Measurements from ENCODE around the gene KLHDC3. TPM values are rescaled to one million over a fixed set of nuclear protein-coding genes. Genes with fewer than 3 reads are reported as not detected.
A peak's percentile ranks its signal among the peaks of the same experiment; 100 is the strongest.

The KLHDC3 gene
- total RNA-seq (100 to 1,000 TPM in 3 of 4 donors, 10 to 100 TPM in 1; 97.3 to 176 (median 138) TPM), polyA plus RNA-seq (170 TPM)
- long read RNA-seq, donor 1, transcript KLHDC3-202 (11 exons, 1,909 nt) = major isoform, 332 of 375 reads
- long read RNA-seq, donor 1, partial matches to known transcripts = 36 of 375 reads
- long read RNA-seq, donor 1, other reads (novel, unspliced or antisense) = 7 of 375 reads
- long read RNA-seq, donor 2, transcript KLHDC3-202 (11 exons, 1,909 nt) = major isoform, 208 of 242 reads
- long read RNA-seq, donor 2, partial matches to known transcripts = 19 of 242 reads
- long read RNA-seq, donor 2, other reads (novel, unspliced or antisense) = 15 of 242 reads
- long read RNA-seq, donor 3, transcript KLHDC3-202 (11 exons, 1,909 nt) = major isoform, 826 of 927 reads
- long read RNA-seq, donor 3, partial matches to known transcripts = 58 of 927 reads
- long read RNA-seq, donor 3, other reads (novel, unspliced or antisense) = 40 of 927 reads
- long read RNA-seq, donor 4, transcript KLHDC3-202 (11 exons, 1,909 nt) = major isoform, 256 of 289 reads
- long read RNA-seq, donor 4, partial matches to known transcripts = 19 of 289 reads
- long read RNA-seq, donor 4, other reads (novel, unspliced or antisense) = 14 of 289 reads

- no peaks in the 10 kb centered on the region for H3K9me3 ChIP-seq (ENCODE audit: control insufficient read depth, low read length)
- peak; percentile 96 to 97 for ATAC-seq
- DNase-seq = peak; percentile 99
- peak within 1 kb of the TSS; percentile 59 for H3K27ac ChIP-seq (ENCODE audit: low read length)
- no peaks in the 10 kb centered on the region for H3K27me3 ChIP-seq (ENCODE audit: control insufficient read depth, insufficient read depth)
- H3K4me1 ChIP-seq (ENCODE audit: control insufficient read depth, insufficient read depth, low read length) = peaks cover 3% of the 10 kb centered on the region
- intact Hi-C loops (cut with DNase I) = loop anchor here in 2 of 4 donors (5.0 kb wide), 2 partner anchors 38 to 128 kb away; partner anchors contain the start of gene CUL7 (in 1 of the 2)
- H3K4me3 ChIP-seq (ENCODE audit: low read length) = peak within 1 kb of the TSS; percentile 78
- under 1% methylated on average over 51 of the region's 51 CpGs for WGBS
These were observed at the start of gene KLHDC3, which contains the start of gene MEA1 for GRCh38 chr6:43013843-43014433. Gene KLHDC3 (plus strand): TSS chr6:43014249. CDS start chr6:43017193, 2,944 bp downstream. Gene MEA1 (minus strand): TSS chr6:43013946. CDS start chr6:43013813, 133 bp downstream.

DNA sequence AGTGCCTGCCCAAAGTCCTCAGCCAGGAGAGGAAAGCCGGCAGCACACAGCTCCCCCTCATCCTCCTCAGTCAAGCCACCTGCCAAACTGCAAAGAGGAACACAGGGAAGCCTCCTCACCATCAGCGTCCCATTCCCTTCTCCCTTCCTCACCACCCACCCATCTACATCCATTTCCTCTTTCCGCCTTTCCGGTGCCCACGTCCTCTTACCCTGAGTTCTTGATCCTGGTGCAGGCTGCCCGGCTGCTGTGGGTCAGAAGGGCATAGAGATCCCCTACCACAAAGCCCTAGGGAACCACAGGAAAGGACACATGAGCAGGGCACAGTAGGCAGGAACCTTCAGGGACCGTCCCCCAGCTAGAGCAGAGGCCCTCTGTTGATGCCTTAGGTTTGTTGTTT, 47.5 kb upstream of the KLHDC3 start:
- Histone ChIP-seq H3K4me1 (ENCODE audit: control insufficient read depth, insufficient read depth, low read length) (peaks cover 4% of the 10 kb centered on the region), H3K4me3 (ENCODE audit: low read length) (no peak overlapping the region), H3K9me3 (ENCODE audit: control insufficient read depth, low read length) (no peaks in the 10 kb centered on the region), H3K27ac (ENCODE audit: low read length) (no peak overlapping the region), H3K27me3 (ENCODE audit: control insufficient read depth, insufficient read depth) (no peaks in the 10 kb centered on the region)
- DNase-seq (peak in 1 of 3 donors; percentile 13), ATAC-seq (no peak)
- intact Hi-C loops (cut with DNase I) = no loop called here
- WGBS = 80% methylated on average over 7 of the region's 7 CpGs

DNA sequence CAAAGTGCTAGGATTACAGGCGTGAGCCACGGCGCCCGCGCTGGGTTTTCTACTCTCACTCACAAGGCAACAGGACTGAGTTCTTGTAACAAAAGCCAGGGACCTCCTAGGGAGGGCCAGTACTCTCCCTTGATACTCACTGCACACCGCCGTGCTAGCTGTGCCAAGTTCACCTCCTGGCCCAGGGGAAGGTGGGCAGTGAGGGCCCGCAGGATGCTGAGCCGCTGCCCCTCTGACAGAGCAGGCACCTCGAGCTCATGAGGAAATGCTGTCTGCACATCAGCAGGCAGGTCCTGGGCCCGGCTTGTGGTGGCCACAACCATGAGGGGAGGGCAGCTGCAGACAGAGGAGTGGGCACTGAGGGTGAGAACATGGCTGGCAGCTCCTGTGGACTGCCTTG, 46.8 kb upstream of the KLHDC3 start:
- peaks cover 5% of the 10 kb centered on the region for H3K4me1 ChIP-seq (ENCODE audit: control insufficient read depth, insufficient read depth, low read length)
- no peak overlapping the region for H3K4me3 ChIP-seq (ENCODE audit: low read length)
- H3K27me3 ChIP-seq (ENCODE audit: control insufficient read depth, insufficient read depth) = no peaks in the 10 kb centered on the region
- WGBS = 92% methylated on average over 11 of the region's 11 CpGs
- ATAC-seq (no peak), DNase-seq (peak in 1 of 3 donors; percentile 20)
- intact Hi-C loops (cut with DNase I) = no loop called here
- H3K27ac ChIP-seq (ENCODE audit: low read length) = no peak overlapping the region
- no peaks in the 10 kb centered on the region for H3K9me3 ChIP-seq (ENCODE audit: control insufficient read depth, low read length)

- DNase-seq (peak in 1 of 3 donors; percentile 34), ATAC-seq (no peak)
- Histone ChIP-seq H3K27ac (ENCODE audit: low read length) (no peak overlapping the region), H3K9me3 (ENCODE audit: control insufficient read depth, low read length) (no peaks in the 10 kb centered on the region), H3K27me3 (ENCODE audit: control insufficient read depth, insufficient read depth) (no peaks in the 10 kb centered on the region), H3K4me3 (ENCODE audit: low read length) (no peak overlapping the region), H3K4me1 (ENCODE audit: control insufficient read depth, insufficient read depth, low read length) (peaks cover 5% of the 10 kb centered on the region)
- WGBS = 97% methylated on average over 12 of the region's 12 CpGs
- intact Hi-C loops (cut with DNase I) = no loop called here
These were observed 45.8 kb upstream of the KLHDC3 start for GRCh38 chr6:42968126-42968701.

DNA sequence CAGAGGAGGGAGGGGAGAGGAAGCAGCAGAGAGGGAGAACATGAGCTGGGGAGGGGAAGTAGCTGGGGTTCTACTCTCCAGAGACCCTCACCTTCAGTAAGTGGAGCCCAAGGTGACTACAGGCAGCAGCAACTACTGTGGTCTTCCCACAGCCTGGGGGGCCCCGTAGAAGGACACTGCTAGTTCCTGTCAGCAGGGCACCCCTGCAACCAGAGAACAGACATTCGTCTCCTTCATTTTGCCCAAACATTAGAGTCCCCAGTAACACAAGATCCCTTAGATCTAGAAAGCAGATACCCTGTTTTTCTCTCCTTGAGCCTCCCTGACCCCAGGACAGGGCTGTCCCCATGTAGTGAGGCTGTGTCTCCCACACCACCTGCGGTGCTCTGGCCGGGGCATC, 45.3 kb upstream of the KLHDC3 start:
- peaks cover 5% of the 10 kb centered on the region for H3K4me1 ChIP-seq (ENCODE audit: control insufficient read depth, insufficient read depth, low read length)
- H3K27me3 ChIP-seq (ENCODE audit: control insufficient read depth, insufficient read depth) = no peaks in the 10 kb centered on the region
- H3K9me3 ChIP-seq (ENCODE audit: control insufficient read depth, low read length) = no peaks in the 10 kb centered on the region
- no peak overlapping the region for H3K4me3 ChIP-seq (ENCODE audit: low read length)
- ATAC-seq (no peak), DNase-seq (no peak)
- H3K27ac ChIP-seq (ENCODE audit: low read length) = no peak overlapping the region
- intact Hi-C loops (cut with DNase I) = no loop called here
- 74% methylated on average over 4 of the region's 4 CpGs for WGBS

DNA sequence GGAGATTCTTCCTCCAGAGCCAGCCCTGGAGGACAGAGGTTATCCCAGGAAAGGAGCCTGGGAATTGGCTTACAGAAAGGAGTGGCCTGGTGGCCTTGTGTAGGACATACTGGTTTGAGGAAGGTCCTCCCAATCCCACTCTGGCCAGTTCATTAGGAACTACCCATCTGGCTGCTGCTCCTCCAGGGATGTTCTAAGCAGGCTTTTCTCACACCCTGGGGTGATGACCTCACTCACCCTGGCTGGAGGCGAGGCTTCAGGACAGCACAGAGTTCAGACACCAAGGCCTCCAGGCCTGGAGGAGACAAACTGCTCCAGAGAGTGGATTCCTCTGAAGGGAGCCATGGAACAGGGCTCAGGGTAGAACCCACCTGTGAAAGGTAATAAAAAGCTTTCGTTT, 44.6 kb upstream of the KLHDC3 start:
- H3K27me3 ChIP-seq (ENCODE audit: control insufficient read depth, insufficient read depth) = no peaks in the 10 kb centered on the region
- intact Hi-C loops (cut with DNase I) = no loop called here
- H3K9me3 ChIP-seq (ENCODE audit: control insufficient read depth, low read length) = no peaks in the 10 kb centered on the region
- ATAC-seq (no peak), DNase-seq (peak in 1 of 3 donors; percentile 29)
- 96% methylated on average over 2 of the region's 2 CpGs for WGBS
- H3K4me1 ChIP-seq (ENCODE audit: control insufficient read depth, insufficient read depth, low read length) = peaks cover 5% of the 10 kb centered on the region
- no peak overlapping the region for H3K27ac ChIP-seq (ENCODE audit: low read length)
- H3K4me3 ChIP-seq (ENCODE audit: low read length) = no peak overlapping the region

DNA sequence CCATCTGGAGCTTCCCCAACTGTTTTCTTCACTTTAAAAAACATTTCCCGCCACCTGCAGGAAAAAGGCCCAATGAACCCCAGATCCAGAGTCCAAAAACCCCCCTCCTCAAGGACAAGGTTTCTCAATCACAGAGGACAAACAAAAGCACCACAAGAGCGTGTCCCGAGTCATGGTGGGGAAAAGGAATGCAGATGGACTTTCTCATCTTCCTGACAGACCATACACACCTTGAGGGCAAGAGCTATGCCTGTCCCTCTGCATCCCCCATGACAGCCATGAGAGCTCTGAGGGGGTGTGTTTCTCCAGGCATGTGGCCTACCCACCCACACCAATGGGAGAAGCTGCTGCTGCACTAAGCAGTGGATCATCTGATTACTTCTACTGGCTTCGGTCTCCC, 44.1 kb upstream of the KLHDC3 start:
- Histone ChIP-seq H3K27ac (ENCODE audit: low read length) (no peak overlapping the region), H3K4me3 (ENCODE audit: low read length) (no peak overlapping the region), H3K27me3 (ENCODE audit: control insufficient read depth, insufficient read depth) (no peaks in the 10 kb centered on the region), H3K4me1 (ENCODE audit: control insufficient read depth, insufficient read depth, low read length) (peaks cover 5% of the 10 kb centered on the region), H3K9me3 (ENCODE audit: control insufficient read depth, low read length) (no peaks in the 10 kb centered on the region)
- DNase-seq = peak in 1 of 3 donors; percentile 18
- no peak for ATAC-seq
- 95% methylated on average over 4 of the region's 4 CpGs for WGBS
- intact Hi-C loops (cut with DNase I) = no loop called here

GRCh38 chr6:42970871-42971612, 43.0 kb upstream of the KLHDC3 start:
- Histone ChIP-seq H3K4me3 (ENCODE audit: low read length) (no peak overlapping the region), H3K9me3 (ENCODE audit: control insufficient read depth, low read length) (no peaks in the 10 kb centered on the region), H3K27me3 (ENCODE audit: control insufficient read depth, insufficient read depth) (no peaks in the 10 kb centered on the region), H3K4me1 (ENCODE audit: control insufficient read depth, insufficient read depth, low read length) (peaks cover 5% of the 10 kb centered on the region), H3K27ac (ENCODE audit: low read length) (no peak overlapping the region)
- intact Hi-C loops (cut with DNase I) = no loop called here
- no peak for DNase-seq
- peak in 1 of 2 donors; percentile 13 for ATAC-seq
- 72% methylated on average over 4 of the region's 4 CpGs for WGBS

DNA sequence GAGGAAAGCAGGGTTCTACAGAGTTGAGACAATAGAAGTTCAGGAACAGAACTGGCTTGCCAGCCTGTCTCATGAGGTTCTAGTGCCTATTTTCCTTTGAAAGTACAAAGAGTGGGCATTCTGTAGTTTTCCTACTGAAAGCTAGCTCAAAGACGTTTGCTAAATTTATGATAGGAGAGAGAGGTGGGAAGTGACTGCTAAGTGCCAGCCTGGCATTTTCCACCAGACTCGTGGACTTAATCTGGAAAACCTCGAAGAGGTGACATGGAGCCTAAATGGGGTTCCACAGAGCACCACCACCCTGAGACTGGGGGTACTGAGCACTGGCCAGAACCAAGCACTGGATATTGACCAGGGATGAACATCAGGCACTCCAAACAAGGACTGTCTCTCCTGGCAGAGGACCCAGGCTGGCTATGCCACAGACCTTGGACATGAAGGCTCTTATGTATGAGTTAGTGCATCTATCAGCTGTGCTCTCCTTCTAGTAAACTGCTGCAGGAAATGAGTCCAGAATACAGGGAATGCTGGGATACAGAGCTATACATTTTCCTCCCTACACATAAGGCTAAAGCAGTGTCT, 42.2 kb upstream of the KLHDC3 start:
- ATAC-seq = no peak
- Histone ChIP-seq H3K4me1 (ENCODE audit: control insufficient read depth, insufficient read depth, low read length) (peaks cover 5% of the 10 kb centered on the region), H3K27ac (ENCODE audit: low read length) (no peak overlapping the region), H3K9me3 (ENCODE audit: control insufficient read depth, low read length) (no peaks in the 10 kb centered on the region), H3K4me3 (ENCODE audit: low read length) (no peak overlapping the region), H3K27me3 (ENCODE audit: control insufficient read depth, insufficient read depth) (no peaks in the 10 kb centered on the region)
- intact Hi-C loops (cut with DNase I) = no loop called here
- no peak for DNase-seq
- WGBS = 63% methylated on average over 3 of the region's 3 CpGs

- intact Hi-C loops (cut with DNase I) = no loop called here
- no peaks in the 10 kb centered on the region for H3K27me3 ChIP-seq (ENCODE audit: control insufficient read depth, insufficient read depth)
- no peaks in the 10 kb centered on the region for H3K9me3 ChIP-seq (ENCODE audit: control insufficient read depth, low read length)
- no peak overlapping the region for H3K27ac ChIP-seq (ENCODE audit: low read length)
- WGBS = 83% methylated on average over 3 of the region's 3 CpGs
- peaks cover 5% of the 10 kb centered on the region for H3K4me1 ChIP-seq (ENCODE audit: control insufficient read depth, insufficient read depth, low read length)
- no peak overlapping the region for H3K4me3 ChIP-seq (ENCODE audit: low read length)
- no peak for DNase-seq
- no peak for ATAC-seq
These were observed 40.1 kb upstream of the KLHDC3 start for GRCh38 chr6:42973926-42974325.
